Activated CD4-positive, alpha-beta T cell treated with anti-CD3 and anti-CD28 coated beads, Interleukin-2, amount 50 U/mL, for 16 hours (primary cell): ENCODE measurements around the gene SLC34A2.
"Not testable (repeated sequence)": the region's sequence is repeated elsewhere in the genome, so short reads cannot be mapped to it uniquely, and the experiment has no call there.

ENCODE experiments used
- DNase-seq: peaks from one replicate; pipeline ENCODE4 v3.0.0-alpha.2; 2020

The SLC34A2 gene

GRCh38 chr4:25661441-25661840 is 5.8 kb downstream of the SLC34A2 start:
- DNase-seq: not testable (repeated sequence)

DNA sequence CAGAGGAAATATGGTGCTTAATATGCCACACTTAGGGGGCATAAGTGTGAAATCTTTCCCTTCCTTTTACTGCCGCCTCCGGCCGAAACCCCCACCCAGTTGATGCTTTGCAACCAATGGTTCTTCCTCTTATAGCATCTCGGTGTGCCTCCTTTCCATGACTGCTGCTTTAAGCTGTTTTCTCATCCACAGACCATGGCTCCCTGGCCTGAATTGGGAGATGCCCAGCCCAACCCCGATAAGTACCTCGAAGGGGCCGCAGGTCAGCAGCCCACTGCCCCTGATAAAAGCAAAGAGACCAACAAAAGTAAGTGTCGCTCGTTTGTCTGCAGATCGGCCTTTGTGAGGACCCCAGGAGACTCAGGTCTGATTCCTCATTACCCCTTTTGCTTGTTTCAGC is 6.7 kb downstream of the SLC34A2 start:
- DNase-seq: no peak

DNA sequence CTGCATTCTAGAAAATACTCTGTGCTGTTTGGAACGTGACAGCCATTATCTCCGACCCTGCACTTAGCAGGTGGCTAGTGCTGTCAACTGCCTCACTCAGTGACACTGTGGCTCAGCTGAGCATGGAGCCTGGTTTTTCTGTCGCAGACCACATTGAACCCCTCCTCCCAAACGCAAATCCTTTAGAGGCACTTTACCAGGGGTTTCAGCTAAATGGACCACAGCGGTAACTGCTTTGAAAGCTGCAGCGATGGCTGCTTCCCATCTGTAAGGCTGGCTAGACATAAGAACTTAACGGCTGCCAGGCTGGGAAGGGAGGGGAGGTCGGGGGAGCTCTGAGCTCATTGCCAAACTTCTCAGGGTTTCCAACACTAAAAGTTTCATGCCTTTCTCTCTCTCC is 8.1 kb downstream of the SLC34A2 start:
- DNase-seq: no peak

GRCh38 chr4:25666031-25666630 is 10.5 kb downstream of the SLC34A2 start:
- DNase-seq: no peak

DNA sequence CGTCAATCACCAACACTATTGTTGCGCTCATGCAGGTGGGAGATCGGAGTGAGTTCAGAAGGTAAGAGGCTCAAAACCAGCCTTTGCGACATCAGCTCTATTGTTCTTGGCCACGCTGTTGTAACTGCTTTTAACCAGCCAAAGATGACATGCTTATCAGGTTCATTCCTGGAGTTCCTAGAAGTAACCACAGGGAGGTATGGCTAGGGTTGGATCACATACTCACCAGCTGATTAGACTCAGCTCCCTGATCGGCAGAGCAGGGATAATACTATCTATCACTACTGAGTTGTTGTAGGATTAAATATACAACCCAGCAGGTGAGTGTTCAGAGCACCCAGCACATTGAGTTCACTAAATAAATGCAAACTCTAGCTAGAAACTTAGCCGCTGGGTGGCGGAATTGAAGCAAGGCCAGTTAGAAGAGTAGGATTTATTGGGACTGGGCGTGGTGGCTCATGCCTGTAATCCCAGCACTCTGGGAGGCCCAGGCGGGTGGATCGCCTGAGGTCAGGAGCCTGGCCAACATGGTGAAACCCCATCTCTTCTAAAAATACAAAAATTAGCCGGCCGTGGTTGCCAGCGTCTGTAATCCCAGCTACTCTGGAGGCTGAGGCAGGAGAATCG is 12.4 kb downstream of the SLC34A2 start:
- no peak for DNase-seq

DNA sequence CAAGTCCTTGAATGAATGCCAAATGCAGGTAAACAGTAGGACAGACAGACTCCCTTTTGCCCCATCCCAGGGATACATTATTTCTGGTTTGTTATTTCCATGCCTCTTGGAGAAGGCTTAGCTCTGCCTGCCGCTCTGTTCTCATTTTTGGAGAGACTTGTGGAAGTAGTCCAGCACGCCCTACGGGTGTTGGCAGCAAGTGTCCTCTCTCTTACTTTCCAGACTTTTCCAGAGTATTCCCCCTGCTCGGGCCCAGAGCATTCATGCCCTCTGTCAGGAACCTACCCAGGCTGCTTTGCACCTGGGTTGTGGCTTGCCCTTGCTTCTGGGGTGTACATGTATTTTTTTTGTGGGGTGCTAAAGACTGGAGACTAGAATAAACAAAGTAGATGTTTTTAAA is 15.3 kb downstream of the SLC34A2 start:
- DNase-seq: no peak

DNA sequence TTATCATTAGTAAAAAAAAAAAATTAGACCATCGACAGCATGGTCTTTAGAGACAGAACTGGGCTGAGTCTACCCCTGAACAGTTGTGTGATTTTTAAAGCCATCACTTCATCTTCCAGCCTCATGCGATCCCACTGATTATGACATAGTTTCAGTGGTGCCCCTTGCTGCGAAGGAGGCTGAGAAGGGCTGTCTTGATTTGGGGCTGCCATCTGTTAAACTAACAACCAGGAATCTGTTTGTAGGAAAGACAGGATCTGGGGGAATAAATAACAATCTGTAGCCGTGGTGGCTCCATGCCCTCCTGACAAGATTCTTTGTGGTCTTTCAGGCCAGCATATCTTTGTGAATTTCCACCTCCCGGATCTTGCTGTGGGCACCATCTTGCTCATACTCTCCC is 17.1 kb downstream of the SLC34A2 start:
- no peak for DNase-seq

- DNase-seq: no peak
Measured at GRCh38 chr4:25674386-25674785, 18.7 kb downstream of the SLC34A2 start.

GRCh38 chr4:25676221-25676620 is 20.6 kb downstream of the SLC34A2 start:
- DNase-seq: no peak

DNA sequence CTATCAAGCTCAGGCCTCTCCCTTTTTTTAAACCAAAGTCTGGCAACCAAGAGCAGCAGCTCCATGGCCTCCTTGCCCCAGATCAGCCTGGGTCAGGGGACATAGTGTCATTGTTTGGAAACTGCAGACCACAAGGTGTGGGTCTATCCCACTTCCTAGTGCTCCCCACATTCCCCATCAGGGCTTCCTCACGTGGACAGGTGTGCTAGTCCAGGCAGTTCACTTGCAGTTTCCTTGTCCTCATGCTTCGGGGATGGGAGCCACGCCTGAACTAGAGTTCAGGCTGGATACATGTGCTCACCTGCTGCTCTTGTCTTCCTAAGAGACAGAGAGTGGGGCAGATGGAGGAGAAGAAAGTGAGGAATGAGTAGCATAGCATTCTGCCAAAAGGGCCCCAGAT is 21.5 kb downstream of the SLC34A2 start:
- DNase-seq: no peak

DNA sequence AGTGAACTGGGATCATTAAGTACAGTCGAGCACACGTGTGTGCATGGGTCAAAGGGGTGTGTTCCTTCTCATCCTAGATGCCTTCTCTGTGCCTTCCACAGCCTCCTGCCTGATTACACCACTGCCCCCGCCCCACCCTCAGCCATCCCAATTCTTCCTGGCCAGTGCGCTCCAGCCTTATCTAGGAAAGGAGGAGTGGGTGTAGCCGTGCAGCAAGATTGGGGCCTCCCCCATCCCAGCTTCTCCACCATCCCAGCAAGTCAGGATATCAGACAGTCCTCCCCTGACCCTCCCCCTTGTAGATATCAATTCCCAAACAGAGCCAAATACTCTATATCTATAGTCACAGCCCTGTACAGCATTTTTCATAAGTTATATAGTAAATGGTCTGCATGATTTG is 22.3 kb downstream of the SLC34A2 start:
- no peak for DNase-seq

- DNase-seq: no peak
Measured at GRCh38 chr4:25687773-25688172, 32.1 kb downstream of the SLC34A2 start.

DNA sequence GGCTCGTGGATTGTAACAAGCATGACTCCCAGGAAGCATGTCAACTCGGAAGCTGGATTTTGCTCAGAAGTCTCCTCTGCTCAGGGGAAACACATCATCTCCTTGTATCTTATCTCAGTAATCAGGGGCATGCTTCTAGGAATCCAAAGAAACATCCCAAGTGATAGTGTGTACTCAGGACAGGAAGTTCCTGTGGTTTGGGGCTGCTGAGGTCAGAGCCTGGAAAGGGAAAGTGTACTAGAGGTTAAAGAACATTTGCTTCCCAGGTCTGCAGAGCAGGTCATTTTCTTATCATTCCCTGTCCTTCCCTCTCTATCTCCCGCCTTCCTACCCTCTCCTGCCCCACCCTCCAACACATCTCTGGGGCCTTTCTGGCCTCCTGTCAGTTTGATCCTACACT is 38.8 kb downstream of the SLC34A2 start:
- DNase-seq: no peak

GRCh38 chr4:25696409-25696808 is 40.8 kb downstream of the SLC34A2 start:
- no peak for DNase-seq

GRCh38 chr4:25697516-25697915 is 41.9 kb downstream of the SLC34A2 start:
- no peak for DNase-seq

DNA sequence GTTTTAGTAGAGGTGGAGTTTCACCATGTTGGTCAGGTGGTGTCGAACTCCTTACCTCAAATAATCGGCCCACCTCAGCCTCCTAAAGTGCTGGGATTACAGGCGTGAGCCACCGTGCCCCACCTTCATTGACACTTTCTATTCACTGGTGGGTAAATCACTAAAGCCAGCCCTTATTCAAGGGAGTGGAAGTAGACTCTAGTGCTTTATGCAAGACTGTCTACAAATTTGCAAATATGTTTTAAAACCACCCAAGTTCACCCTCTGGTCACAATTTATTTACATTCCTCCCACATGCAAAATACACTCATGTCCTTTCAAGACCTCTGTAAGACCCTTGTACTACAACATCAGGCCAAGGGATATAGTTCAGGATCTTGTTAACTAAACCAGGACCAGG is 45.0 kb downstream of the SLC34A2 start:
- DNase-seq: no peak

DNA sequence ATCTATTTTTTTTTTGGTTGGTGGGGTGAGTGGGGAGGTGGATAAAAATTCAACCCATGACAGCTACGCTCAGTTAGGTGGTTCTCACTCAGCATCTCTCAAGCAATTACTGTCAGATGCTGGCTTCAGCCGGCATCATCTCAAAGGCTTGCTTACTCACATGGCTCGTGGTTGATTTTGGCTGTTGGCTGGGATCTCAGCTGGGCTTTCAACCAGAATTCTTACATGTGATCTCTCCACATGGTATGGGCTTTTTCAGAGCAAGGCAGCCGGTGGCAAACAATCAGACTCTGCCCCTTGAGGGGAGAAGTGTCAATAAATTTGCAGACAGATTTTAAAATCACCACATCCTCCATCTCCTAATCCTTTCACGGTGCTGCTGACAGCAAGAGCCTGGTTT is 47.2 kb downstream of the SLC34A2 start:
- no peak for DNase-seq

- no peak for DNase-seq
Measured at GRCh38 chr4:25703731-25704388, 48.2 kb downstream of the SLC34A2 start.

GRCh38 chr4:25704516-25704915 is 48.9 kb downstream of the SLC34A2 start:
- DNase-seq: no peak

DNA sequence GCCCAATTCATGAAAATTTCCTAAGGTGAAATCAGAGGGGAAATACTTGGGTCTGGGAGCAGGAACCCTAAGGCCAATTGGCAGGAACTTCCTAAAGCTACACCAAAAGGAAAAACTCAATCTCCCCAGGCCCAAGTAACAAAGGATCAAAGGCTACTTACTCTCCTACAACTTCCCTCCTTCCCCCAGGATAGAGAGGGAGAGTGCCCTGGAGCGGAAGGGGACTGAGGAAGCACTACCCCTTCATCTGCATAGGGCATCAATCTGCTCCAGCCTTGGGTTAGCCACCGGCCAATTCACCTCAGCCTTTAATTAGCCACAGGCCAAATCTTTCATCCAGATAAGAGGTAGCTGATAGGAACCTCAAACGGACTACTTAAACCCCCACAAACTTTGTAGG is 55.0 kb downstream of the SLC34A2 start:
- DNase-seq: no peak

DNA sequence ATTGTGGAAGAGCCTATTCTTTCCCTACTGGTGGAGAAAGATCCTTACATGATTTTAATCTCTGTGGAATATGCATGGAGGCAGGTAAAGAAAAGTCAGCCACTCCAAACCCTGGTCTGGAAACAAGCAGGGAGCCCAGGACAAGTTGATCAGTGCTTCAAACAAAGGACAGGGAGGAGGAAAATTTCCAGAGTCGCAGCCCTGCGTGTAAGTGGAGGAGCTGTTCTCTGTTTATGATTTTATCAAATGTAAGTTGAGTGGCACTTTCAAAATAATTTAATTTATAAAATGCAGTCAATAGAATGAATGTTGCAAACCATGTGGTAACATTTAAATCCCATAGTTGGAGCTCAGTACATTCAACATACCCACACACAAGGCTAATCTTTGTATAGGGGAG is 57.0 kb downstream of the SLC34A2 start:
- DNase-seq: no peak

DNA sequence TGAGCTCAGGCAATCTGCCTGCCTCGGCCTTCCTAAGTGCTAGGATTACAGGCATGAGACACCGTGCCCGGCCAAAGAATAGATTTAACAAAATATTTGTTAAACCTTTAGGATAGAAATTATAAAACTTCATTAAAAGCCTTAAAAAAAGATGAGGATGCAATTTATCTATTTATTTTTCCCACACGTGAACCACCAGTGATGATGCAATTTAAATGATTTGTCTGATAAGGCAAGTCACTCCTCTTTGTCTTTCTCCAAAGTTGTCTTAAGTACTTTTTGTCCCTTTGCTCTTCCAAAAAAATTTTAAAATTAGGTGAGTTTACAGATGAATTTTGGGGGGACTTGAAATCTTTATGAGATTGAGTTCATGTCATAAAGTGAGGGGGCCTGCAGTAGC is 58.2 kb downstream of the SLC34A2 start:
- no peak for DNase-seq

DNA sequence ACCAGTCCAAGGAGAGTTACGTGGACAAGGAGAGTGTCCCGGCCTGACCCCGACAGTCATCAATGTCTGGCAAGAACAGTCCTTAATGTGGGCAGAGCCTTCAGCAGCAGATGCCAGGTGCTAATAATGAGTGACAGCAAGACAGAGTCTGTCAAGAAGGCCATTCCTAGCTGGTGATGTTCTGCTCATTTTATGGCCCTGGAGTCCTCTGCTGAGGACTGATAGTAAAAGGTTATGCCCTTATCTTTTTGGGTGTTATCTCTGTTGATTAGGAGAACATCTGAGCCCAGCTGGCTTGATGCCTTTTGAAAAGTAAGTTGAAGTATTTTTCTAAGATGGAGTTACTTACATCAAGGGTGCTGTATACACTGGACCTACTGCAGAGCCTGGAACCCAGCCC is 67.3 kb downstream of the SLC34A2 start:
- no peak for DNase-seq

DNA sequence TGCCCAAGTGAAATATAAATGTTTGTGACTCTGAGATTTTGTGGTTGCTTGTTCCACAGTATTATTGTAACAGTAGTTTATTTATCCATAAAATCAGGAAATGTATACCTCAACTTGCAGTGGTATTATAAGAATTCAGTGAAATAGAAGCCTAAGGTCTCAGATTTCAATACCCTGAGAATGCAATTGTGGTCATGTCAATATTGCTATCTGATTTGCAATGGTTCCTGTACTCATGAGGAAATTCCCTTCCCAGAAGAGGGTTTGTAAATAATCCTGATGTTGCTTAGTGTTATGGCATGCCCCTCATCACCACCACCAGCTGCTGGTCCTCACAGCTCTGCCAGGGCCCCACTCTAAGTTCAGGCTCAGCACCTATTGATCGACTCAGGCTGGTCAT is 67.8 kb downstream of the SLC34A2 start:
- no peak for DNase-seq

- DNase-seq: no peak
Measured at GRCh38 chr4:25725870-25726269, 70.2 kb downstream of the SLC34A2 start.
